Stimulated activated CD8-positive, alpha-beta memory T cell treated with anti-CD3 and anti-CD28 coated beads, Interleukin-7, amount 100 ng/mL, for 4 hours (primary cell): ENCODE measurements around the gene KPNA6.
A peak's percentile ranks its signal among the peaks of the same experiment; 100 is the strongest.

Source experiments
- DNase-seq, 2 donors: peaks; one replicate each; pipeline ENCODE4 v3.0.0-alpha.2; 2020; ENCODE audit warnings: low read depth in 2 of 2

Gene KPNA6

DNA sequence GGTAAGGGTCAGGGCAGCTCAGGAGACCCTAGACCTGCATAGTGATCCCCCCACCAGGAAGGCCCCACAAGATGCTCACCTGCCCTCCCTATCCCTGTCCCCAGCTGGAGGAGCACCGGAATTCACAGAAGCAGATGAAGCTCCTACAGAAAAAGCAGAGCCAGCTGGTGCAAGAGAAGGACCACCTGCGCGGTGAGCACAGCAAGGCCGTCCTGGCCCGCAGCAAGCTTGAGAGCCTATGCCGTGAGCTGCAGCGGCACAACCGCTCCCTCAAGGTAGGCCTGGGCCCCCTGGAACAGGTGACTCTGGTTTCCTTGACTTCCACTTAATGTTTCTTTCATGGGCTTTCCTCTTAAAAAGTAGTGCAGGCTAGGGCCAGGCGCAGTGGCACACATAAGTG lies 80.0 kb downstream of the KPNA6 start:
- DNase-seq: no peak

DNA sequence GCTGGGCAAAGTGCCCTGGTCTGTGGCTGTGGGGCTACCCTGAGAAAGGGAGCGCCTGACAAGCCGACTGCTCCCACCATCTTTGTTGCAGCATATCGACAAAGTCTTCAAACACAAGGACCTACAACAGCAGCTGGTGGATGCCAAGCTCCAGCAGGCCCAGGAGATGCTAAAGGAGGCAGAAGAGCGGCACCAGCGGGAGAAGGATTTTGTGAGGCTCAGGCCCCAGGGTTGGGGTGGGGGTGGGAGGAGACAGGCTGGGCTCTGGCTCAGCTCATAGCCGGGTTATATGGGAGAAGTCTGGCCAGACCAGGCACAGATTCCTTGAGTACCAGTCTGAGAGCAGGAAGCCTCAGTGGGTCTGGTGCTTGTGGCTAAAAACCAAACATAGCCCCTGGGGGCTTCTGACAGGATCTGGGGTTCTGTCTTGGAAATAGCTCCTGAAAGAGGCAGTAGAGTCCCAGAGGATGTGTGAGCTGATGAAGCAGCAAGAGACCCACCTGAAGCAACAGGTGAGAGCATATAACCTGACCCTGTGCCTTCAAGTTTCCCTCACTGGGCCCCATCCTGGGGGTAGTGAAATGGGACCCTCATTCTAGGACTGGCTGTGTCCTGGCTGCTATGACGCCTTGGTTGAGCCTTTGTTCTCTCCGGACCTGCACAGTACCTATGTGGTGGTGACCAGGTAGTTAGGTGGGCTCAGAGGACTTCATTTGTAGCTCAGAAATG lies 84.5 kb downstream of the KPNA6 start:
- DNase-seq: no peak

DNA sequence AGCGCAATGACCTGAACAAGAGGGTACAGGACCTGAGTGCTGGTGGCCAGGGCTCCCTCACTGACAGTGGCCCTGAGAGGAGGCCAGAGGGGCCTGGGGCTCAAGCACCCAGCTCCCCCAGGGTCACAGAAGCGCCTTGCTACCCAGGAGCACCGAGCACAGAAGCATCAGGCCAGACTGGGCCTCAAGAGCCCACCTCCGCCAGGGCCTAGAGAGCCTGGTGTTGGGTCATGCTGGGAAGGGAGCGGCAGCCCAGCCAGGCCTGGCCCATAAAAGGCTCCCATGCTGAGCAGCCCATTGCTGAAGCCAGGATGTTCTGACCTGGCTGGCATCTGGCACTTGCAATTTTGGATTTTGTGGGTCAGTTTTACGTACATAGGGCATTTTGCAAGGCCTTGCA lies 87.1 kb downstream of the KPNA6 start:
- no peak for DNase-seq

DNA sequence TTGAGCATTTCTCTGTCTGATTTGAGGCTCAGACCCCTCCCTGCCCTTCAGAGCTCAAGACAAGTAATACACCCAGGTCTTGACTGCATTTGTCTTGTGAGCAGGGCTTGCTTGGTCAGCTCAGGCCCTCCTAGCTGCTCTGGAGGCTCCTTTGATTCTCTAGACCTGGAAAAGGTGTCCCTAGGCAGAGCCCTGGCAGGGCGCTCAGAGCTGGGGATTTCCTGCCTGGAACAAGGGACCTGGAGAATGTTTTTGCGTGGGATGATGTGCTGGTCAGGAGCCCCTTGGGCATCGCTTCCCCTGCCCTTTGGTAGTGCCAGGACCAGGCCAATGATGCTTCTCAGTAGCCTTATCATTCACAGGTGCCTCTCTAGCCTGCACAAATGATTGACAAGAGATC lies 87.7 kb downstream of the KPNA6 start:
- DNase-seq: no peak

- no peak for DNase-seq
Measured at GRCh38 chr1:32195972-32196823, 88.3 kb downstream of the KPNA6 start.

GRCh38 chr1:32197074-32197473 lies 89.2 kb downstream of the KPNA6 start:
- no peak for DNase-seq

GRCh38 chr1:32197837-32198236 lies 90.0 kb downstream of the KPNA6 start:
- DNase-seq: no peak

DNA sequence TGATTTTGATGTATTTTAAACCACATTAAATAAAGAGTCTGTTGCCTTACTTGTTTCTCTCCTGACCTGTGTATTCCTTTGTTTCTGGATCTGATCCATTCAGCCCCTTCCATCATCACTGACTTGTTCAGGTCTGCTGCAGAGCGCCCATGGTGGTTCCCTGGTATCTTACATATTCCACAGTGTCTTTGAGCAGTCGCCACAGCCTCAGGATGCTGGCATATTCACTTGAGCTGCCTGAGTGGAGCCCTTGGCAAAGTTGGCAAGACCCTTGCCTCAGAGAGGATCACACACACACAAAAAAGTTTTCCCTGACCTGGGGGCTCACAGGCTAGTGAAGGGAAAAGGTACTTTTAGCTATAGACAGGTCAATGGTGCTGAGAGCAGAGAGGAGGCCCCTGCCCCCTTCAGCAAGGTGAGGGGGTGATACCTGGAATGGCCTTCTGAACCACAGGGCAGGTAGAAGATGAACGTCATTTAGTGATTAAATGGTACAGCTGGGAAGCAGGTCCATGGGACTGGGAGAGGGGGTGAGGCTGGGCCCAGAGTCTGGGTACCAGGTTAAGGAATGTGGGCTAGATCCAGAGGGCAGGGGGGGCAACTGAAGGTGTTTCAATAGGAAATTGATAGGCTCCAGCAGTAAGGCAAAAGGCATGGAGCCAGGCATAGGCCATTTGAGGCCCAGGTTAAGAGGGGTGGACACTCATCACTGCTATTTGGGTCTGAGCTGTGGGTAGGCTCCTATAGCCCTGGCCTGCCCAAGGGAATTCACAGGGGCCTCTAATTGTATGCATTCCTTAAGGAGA lies 90.6 kb downstream of the KPNA6 start:
- DNase-seq: no peak

DNA sequence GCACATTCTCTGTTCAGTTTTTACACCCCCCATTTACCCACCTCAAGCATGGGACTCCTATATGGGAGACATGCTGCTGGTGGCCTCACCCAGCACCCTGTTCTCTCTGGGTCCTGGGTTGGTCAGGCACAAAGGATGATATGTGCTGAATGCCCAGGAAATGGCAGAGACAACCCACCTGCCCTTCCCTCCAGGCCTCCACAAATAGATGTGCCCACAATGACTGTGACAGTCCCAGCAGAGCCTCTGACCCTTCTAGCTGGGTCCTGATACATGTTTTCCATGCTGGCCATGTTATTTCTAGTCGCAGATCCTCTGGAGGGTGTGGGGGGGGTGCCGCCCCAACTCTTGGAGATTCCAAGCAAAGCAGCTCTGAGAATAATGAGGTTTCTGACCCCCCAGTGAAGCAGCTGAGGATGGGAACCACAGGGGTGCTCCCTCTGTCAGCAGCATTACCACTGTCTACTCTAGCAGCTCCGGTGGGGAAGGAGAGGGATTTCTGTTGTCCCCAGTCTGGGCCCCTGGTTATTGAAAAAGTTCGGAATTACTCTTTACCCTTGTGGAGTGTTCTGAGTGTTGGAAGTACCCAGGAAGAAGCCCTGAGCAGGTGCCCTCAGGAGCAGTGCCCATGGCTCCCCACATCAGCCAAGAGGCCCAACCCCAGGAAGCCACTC lies 91.3 kb downstream of the KPNA6 start:
- no peak for DNase-seq

DNA sequence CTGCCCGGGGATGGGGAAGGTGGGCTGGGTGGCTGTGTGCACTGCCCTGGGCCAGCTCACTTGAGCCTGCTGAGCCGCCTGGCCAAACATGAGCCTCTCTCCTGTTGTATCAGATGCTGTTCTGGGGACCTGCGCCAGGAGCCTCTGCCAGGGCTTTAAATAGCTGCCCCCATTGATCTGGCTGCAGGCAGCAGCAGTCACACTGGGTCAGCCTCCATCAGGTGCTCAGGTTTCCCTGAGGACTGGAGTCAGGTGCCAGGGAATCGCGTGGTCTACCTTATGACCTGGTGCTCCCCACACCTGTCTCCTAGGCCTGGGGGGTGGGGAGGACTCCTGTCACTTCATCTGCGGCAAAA lies 91.8 kb downstream of the KPNA6 start:
- no peak for DNase-seq

DNA sequence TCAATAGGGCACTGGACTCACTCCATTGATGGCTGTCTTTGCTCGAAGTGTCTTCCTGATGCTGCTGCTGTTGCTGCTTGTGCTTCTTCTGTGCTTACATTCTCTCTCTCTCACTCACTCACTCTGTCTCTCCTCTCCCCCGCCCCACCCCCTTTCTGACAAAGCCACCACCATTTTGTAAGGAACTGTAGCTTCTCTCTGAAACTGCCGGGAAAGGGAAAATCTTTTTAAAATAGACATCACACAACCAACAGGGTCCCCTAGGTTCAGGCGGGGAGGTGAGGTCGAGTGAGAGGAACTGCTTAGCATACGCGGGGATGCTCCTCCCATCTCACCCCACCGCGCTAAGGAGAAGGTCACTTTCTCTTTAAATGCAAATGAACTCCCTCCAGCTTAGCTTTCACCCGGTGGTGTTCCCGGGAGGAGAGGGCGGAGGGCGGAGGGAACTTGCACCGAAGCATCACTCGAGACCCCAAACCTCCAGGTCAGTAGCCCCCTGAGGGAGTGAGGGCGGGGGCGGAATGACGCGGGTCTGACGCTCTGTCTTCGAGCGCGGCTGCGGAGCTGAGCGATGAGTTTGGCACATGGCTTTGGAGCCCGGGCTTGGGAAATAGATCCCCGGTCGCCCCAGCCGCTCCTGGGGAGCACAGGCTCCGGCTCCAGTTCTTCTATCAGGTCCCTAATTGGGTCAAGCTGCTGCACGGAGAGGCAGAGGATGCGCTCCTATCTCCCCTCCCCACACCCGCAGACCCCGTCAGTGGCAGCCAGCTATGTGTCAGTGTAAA lies 92.6 kb downstream of the KPNA6 start, which contains the start of gene CCDC28B:
TSS of gene CCDC28B (plus strand) at position 370 of the 785 bp plus-strand sequence. CDS start 1,341 bp downstream, outside the sequence.
- peak; percentile 19 to 49 for DNase-seq

DNA sequence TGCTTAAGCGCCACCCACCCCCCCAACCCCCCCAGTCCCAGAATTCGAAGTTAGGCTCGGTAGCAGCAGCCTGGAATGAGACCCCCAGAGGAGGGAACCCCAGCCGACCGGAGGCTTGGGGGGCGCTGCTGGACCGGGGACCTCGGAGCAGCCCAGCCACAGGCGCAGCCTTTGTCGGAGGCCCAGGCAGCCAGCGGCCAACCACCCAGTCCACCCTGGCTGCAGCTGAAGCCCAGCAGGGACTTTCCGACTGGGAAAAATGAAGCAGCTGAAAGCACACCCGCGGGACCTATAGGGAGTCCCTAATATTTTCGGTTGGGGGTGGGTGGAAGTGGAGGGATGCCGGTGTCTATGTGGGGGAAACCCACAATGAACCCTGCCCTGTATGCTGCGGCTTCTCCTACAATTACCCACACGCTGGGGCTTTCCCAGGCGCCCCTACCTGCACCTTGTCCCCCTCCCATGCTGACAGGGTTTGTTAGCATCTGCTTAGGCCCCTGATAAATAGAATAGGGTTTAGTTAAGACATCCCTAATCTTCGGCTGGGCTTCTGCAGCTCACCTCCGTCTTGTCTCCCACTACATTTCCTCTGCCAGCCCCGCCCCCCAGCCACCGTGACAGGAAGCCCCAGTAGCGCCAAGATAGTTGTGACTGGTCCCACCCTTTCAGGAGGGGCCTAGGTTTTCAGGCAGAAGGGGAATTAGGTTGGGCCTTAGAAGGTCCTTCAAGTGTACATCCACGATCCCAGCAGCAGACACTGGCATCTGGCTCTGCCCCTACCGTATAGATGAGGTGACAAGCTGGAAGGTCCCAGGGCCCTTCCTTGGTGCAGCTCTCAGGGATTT lies 93.4 kb downstream of the KPNA6 start:
- peak; percentile 55 to 69 for DNase-seq

DNA sequence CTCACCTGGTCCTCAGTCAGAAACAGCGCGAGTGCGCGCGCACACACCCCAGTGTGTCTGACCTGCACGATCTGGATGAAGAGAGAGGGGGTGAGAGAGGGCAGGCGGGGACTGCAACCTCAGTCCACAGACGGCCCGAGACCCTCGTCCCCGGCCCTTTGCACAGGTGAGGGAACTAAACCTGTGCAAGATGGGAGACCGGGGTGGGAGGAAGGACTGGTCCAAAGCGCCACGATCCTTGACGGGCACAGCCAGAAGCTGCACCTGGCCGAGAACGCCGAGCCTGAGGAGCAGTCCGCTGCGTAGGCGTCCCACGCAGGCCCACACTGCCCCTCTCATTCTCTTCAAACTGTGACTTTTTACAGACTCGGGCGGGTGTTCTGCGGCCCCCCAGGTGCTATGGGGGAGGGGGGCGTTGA lies 97.1 kb downstream of the KPNA6 start:
- no peak for DNase-seq

DNA sequence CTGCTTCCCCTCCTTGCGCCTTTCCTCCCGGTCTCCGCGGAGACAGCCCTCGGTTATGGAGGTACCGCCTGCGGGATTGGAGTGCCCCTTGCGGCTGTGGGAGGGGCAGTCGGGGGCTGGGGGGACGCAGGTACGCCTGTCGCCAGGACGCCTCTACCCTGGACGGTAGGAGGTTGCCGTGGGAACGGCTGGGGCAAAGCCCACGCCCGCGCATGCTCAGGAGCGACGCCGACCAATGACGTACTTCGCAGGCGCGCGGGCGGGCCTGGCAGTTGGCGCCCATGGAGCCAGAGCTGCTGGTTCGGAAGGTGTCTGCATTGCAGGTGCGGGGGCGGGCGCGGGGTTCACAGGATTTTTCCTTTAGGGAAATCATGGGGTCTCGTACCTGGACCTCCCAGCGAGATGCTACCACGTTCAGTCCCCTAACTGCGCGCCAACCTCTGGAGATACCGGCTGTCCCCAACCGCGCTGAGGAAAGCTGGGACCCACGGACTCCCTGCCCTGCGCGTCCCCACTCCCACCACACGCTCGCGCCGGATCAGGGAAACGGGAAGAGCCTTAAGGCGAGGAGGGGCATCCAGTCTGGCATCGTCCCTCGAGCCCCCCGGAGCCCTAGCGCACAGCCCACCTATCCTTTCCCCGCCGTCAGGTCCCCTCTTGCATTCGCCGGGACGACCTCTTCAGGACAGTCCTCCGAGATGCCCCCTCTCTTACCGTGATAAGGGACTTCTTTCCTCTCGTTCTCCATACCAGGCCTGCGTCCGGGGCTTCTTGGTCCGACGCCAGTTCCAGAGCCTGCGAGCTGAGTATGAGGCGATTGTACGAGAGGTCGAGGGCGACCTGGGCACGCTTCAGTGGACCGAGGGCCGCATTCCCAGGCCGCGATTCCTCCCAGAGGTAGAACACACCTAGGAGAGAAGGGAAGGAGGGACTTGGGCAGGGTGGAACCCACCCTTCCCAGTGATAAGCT lies 97.8 kb downstream of the KPNA6 start, which contains the start of gene IQCC:
TSS of gene IQCC (plus strand) at position 271 of the 970 bp plus-strand sequence. CDS start at position 282, 11 bp downstream.
- peak; percentile 67 to 79 for DNase-seq

- DNase-seq: no peak
Measured at GRCh38 chr1:32208469-32208868, 100.6 kb downstream of the KPNA6 start.

- no peak for DNase-seq
Measured at GRCh38 chr1:32208891-32209328, 101.1 kb downstream of the KPNA6 start, which contains the start of gene DCDC2B. Gene DCDC2B (plus strand): TSS chr1:32209089. CDS start chr1:32209094, 5 bp downstream.

DNA sequence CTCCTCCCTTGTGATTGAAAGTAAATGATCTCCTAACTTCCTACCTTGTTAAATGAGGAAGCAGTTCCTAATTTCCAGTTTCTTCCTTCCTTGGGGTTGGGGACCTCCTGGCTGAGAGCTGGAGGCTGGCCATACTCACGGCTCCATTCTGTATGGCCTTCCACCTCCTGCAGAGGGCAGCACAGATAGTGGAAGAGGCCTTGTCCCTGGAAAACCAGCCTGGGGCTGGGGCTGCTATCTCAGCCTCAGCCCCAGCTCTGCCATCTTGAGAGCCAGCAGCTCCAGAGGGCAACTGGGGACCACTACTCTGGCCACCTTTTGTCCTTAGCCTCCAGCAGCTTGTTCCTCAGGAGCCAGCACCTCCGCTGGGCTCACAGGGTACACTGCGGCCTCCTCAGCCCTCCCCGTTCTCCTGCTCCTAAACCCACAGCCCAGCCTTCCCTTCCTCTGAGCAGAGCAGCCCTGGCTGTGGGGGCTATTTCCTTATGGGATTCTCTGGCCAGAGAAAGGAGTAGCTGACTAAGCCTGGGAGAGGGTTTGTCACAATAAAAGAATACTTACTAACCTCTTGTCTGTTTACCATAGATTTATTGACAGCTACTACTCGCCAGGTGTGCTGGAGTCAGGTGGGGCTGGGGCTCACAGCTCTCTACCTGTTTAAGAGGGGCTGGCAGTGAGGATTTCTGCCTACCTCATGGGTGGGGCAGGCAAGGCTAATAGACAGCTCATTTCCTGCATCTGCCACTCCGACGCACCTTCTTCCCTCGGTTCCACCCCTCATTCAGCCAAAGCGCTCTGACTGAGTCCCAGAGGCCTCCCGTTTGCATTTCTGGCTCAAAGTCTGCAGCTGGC lies 108.0 kb downstream of the KPNA6 start:
- peak; percentile 23 to 34 for DNase-seq
